GM23338 (cell line): ENCODE results near the gene CLCN2. TPM values are rescaled to one million over a fixed set of nuclear protein-coding genes. Genes with fewer than 3 reads are reported as not detected.

Source experiments
- ATAC-seq: fragments of 200-7000 bp; cut with Tn5 transposase; 3 replicates; pipeline ENCODE4 v1.9.1; 2020
- DNase-seq: peaks from one replicate; pipeline ENCODE4 v3.0.0-alpha.2; 2015; ENCODE audit warnings: low spot score
- H2AFZ ChIP-seq: fragments of 200-600 bp; sonication (generic); 2 replicates; pipeline ENCODE4 v1.8.0; 2016; ENCODE audit warnings: antibody characterized with exemption, mild to moderate bottlenecking, moderate library complexity
- H3F3A ChIP-seq: fragments of 200-600 bp; sonication (generic); replicated peaks from 2 replicates; pipeline ENCODE4 v1.8.0; 2017; ENCODE audit warnings: antibody characterized with exemption, mixed run types, low read depth
- H3K27ac ChIP-seq: fragments of 200-600 bp; sonication (generic); 2 replicates; pipeline ENCODE4 v1.6.1; 2016; ENCODE audit warnings: low read depth
- H3K27me3 ChIP-seq: fragments of 200-600 bp; sonication (generic); 2 replicates; pipeline ENCODE4 v1.8.0; 2016; ENCODE audit warnings: mild to moderate bottlenecking, mixed run types, moderate library complexity; ENCODE audit not compliant: insufficient read depth
- H3K36me3 ChIP-seq: fragments of 200-600 bp; sonication (generic); 2 replicates; pipeline ENCODE4 v1.8.0; 2016; ENCODE audit warnings: mild to moderate bottlenecking; ENCODE audit not compliant: insufficient read depth
- H3K4me1 ChIP-seq: fragments of 200-600 bp; sonication (generic); 2 replicates; pipeline ENCODE4 v1.8.0; 2016; ENCODE audit warnings: mild to moderate bottlenecking, moderate library complexity; ENCODE audit not compliant: insufficient read depth
- H3K4me2 ChIP-seq: fragments of 200-600 bp; sonication (generic); 2 replicates; pipeline ENCODE4 v1.7.1; 2017; ENCODE audit warnings: mixed run types
- H3K4me3 ChIP-seq: fragments of 200-600 bp; sonication (generic); 2 replicates; pipeline ENCODE4 v1.6.1; 2016; ENCODE audit warnings: mixed run types
- H3K79me2 ChIP-seq: fragments of 200-600 bp; sonication (generic); replicated peaks from 2 replicates; pipeline ENCODE4 v1.8.0; 2017; ENCODE audit warnings: mild to moderate bottlenecking; ENCODE audit not compliant: insufficient read depth
- H3K9me2 ChIP-seq: fragments of 200-600 bp; sonication (generic); 2 replicates; pipeline ENCODE4 v1.8.0; 2017; ENCODE audit not compliant: insufficient read depth
- H4K20me1 ChIP-seq: fragments of 200-600 bp; sonication (generic); replicated peaks from 2 replicates; pipeline ENCODE4 v1.8.0; 2017; ENCODE audit warnings: mild to moderate bottlenecking; ENCODE audit not compliant: insufficient read depth
- H3K27ac Mint-ChIP-seq: 2 replicates; pipeline ENCODE4 v1.8.0; 2020; ENCODE audit warnings: inconsistent platforms, mild to moderate bottlenecking, moderate library complexity, mixed read lengths
- H3K27me3 Mint-ChIP-seq: 3 replicates; pipeline ENCODE4 v1.8.0; 2022; ENCODE audit warnings: low read depth, mild to moderate bottlenecking, moderate library complexity, mixed read lengths, inconsistent platforms; ENCODE audit not compliant: insufficient read depth, poor library complexity
- H3K36me3 Mint-ChIP-seq: 3 replicates; pipeline ENCODE4 v1.8.0; 2021; ENCODE audit warnings: low read depth, mild to moderate bottlenecking, inconsistent platforms, moderate library complexity, mixed read lengths
- H3K4me1 Mint-ChIP-seq: 3 replicates; pipeline ENCODE4 v1.8.0; 2020; ENCODE audit warnings: mild to moderate bottlenecking, inconsistent platforms, mixed read lengths
- H3K4me3 Mint-ChIP-seq: 3 replicates; pipeline ENCODE4 v1.8.0; 2021; ENCODE audit warnings: moderate library complexity, mild to moderate bottlenecking, inconsistent platforms, mixed read lengths
- H3K9me3 Mint-ChIP-seq: 3 replicates; pipeline ENCODE4 v1.8.0; 2020; ENCODE audit warnings: moderate library complexity, mild to moderate bottlenecking, inconsistent platforms, mixed read lengths
- CREB1 ChIP-seq: fragments of 250-450 bp; sonication (Bioruptor Pico); IDR thresholded peaks from 2 replicates; pipeline ENCODE4 v1.5.0; 2020; ENCODE audit warnings: low read depth, mild to moderate bottlenecking, moderate library complexity
- CTCF ChIP-seq, 2 experiments: fragments of 200-600 bp in 1 of 2; sonication (generic) in 1 of 2; conservative IDR thresholded peaks; 2 replicates each; pipeline versions ENCODE4 v1.5.1 to v1.6.1; 2016 to 2017; ENCODE audit warnings: antibody characterized with exemption in 2 of 2, low read depth in 2 of 2, mild to moderate bottlenecking in 2 of 2, moderate library complexity in 1 of 2
- ETS1 ChIP-seq: IDR thresholded peaks from 2 replicates; pipeline ENCODE4 v1.6.1; 2016; ENCODE audit warnings: antibody characterized with exemption
- EZH2 ChIP-seq: fragments of 200-600 bp; sonication (generic); IDR thresholded peaks from one replicate; pipeline ENCODE4 v1.8.0; 2017; ENCODE audit warnings: antibody characterized with exemption, mild to moderate bottlenecking, low read depth; ENCODE audit not compliant: unreplicated experiment
- EZH2phosphoT487 ChIP-seq: fragments of 200-600 bp; sonication (generic); IDR thresholded peaks from one replicate; pipeline ENCODE4 v1.8.1; 2018; ENCODE audit warnings: antibody characterized with exemption; ENCODE audit not compliant: unreplicated experiment
- JUNB ChIP-seq: IDR thresholded peaks from one replicate; pipeline ENCODE4 v1.6.1; 2016; ENCODE audit warnings: antibody characterized with exemption; ENCODE audit not compliant: unreplicated experiment
- POLR2AphosphoS5 ChIP-seq: IDR thresholded peaks from 2 replicates; pipeline ENCODE4 v1.6.1; 2016; ENCODE audit warnings: antibody characterized with exemption, low read depth
- REST ChIP-seq: IDR thresholded peaks from one replicate; pipeline ENCODE4 v1.6.1; 2018; ENCODE audit warnings: antibody characterized with exemption; ENCODE audit not compliant: unreplicated experiment
- STAT1 ChIP-seq: IDR thresholded peaks from one replicate; pipeline ENCODE4 v1.6.1; 2016; ENCODE audit warnings: antibody characterized with exemption; ENCODE audit not compliant: unreplicated experiment
- ZNF114 ChIP-seq: fragments of 250-450 bp; sonication (Bioruptor Pico); IDR thresholded peaks from 2 replicates; pipeline ENCODE4 v1.5.0; 2020; ENCODE audit warnings: mild to moderate bottlenecking, moderate library complexity
- ZNF331 ChIP-seq: fragments of 250-450 bp; sonication (Bioruptor Pico); IDR thresholded peaks from 2 replicates; pipeline ENCODE4 v1.5.0; 2020; ENCODE audit warnings: low read depth, mild to moderate bottlenecking, moderate library complexity
- ZNF462 ChIP-seq: fragments of 250-450 bp; sonication (Bioruptor Pico); IDR thresholded peaks from 2 replicates; pipeline ENCODE4 v1.5.0; 2020; ENCODE audit warnings: mild to moderate bottlenecking, moderate library complexity
- polyA plus RNA-seq: library from polyadenylated mRNA; unstranded; fragments of >200 nt; fragmentation: Nextera tagmentation; extraction: Ambion mirVana; gene quantifications from 2 replicates; pipeline ENCODE4 v1.2.1, GENCODE V29; 2016
- total RNA-seq: library from RNA; depleted of rRNA; stranded (reverse); fragments of >200 nt; shearing (Covaris generic); gene quantifications from 2 replicates; pipeline ENCODE4 v1.2.3, GENCODE V29; 2014

CLCN2 gene
- total and polyA plus RNA-seq, 2 experiments from 2014 or later, result 7.0 to 9.2 TPM

- TF ChIP-seq CTCF (conservative IDR thresholded peaks at IDR 0.05; ENCODE audit: low read depth in 2 of 2), result no peak
- no peak for TF ChIP-seq ZNF462
- no peak for TF ChIP-seq ZNF331 (CRISPR knock-in tag)
- no peak for TF ChIP-seq ETS1
- TF ChIP-seq EZH2phosphoT487, result no peak
These were observed 12.0 kb upstream of the CLCN2 start (continued) for GRCh38 chr3:184373422-184373821.

GRCh38 chr3:184372911-184373310, 11.5 kb upstream of the CLCN2 start:
- Histone ChIP-seq H3K27ac (no peak overlapping the region), H3K4me2 (no peak overlapping the region), H3K4me3 (no peak overlapping the region), H2AFZ (no peak overlapping the region), H4K20me1 (peaks cover 14% of the 10 kb centered on the region; the same call in 1 of the 2 replicates), H3K4me1 (peaks cover 41% of the 10 kb centered on the region), H3K9me2 (no peaks in the 10 kb centered on the region), H3K79me2 (no peaks in the 10 kb centered on the region), H3K27me3 (peaks cover 8% of the 10 kb centered on the region), H3K36me3 (peaks cover 7% of the 10 kb centered on the region), H3F3A (peaks cover 11% of the 10 kb centered on the region; the same call in 1 of the 2 replicates)
- H3K27me3 Mint-ChIP-seq, result peaks cover 22% of the 10 kb centered on the region
- peaks cover 54% of the 10 kb centered on the region for H3K4me1 Mint-ChIP-seq
- ATAC-seq (no peak), DNase-seq (no peak)
- no peak overlapping the region for H3K27ac Mint-ChIP-seq
- H3K9me3 Mint-ChIP-seq, result no peaks in the 10 kb centered on the region
- H3K4me3 Mint-ChIP-seq, result no peak overlapping the region
- H3K36me3 Mint-ChIP-seq, result peaks cover 17% of the 10 kb centered on the region
- TF ChIP-seq EZH2, result no peak
- TF ChIP-seq JUNB, result no peak
- no peak for TF ChIP-seq ZNF331 (CRISPR knock-in tag)
- no peak for TF ChIP-seq POLR2AphosphoS5
- TF ChIP-seq REST, result no peak
- no peak for TF ChIP-seq STAT1
- TF ChIP-seq EZH2phosphoT487, result no peak
- no peak for TF ChIP-seq ZNF114 (CRISPR knock-in tag)
- TF ChIP-seq CREB1, result no peak
